Epidermal melanocyte (primary cell): Measurements from ENCODE around the gene OR7G1.
"Not testable (repeated sequence)": the region's sequence is repeated elsewhere in the genome, so short reads cannot be mapped to it uniquely, and the experiment has no call there.

Experiments
- DNase-seq: peaks from one replicate; pipeline ENCODE4 v3.0.0; 2011; ENCODE audit warnings: low spot score; ENCODE audit not compliant: insufficient read length

OR7G1 gene

DNA sequence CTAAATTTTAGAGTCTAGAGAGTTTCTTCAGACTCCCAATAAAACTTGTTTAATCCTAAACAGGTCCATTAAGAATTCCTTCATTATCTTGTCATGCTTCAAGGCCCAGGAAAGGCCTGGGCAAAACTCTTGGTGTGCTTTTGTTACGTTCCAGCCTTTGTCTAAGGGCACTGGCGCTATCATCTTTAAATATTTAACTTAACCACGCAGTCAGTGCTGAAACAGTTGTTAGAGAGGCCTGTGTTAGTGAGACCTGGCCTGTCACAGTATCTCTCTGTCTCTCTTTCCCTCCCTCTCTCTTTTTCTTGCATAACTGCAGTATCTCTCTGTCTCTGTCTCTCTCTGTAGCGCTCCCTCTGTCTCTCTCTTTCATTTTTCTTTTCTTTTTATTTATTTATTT is 36.9 kb downstream of the OR7G1 start:
- DNase-seq: no peak

GRCh38 chr19:9076901-9077300 is 38.7 kb downstream of the OR7G1 start:
- DNase-seq: no peak

DNA sequence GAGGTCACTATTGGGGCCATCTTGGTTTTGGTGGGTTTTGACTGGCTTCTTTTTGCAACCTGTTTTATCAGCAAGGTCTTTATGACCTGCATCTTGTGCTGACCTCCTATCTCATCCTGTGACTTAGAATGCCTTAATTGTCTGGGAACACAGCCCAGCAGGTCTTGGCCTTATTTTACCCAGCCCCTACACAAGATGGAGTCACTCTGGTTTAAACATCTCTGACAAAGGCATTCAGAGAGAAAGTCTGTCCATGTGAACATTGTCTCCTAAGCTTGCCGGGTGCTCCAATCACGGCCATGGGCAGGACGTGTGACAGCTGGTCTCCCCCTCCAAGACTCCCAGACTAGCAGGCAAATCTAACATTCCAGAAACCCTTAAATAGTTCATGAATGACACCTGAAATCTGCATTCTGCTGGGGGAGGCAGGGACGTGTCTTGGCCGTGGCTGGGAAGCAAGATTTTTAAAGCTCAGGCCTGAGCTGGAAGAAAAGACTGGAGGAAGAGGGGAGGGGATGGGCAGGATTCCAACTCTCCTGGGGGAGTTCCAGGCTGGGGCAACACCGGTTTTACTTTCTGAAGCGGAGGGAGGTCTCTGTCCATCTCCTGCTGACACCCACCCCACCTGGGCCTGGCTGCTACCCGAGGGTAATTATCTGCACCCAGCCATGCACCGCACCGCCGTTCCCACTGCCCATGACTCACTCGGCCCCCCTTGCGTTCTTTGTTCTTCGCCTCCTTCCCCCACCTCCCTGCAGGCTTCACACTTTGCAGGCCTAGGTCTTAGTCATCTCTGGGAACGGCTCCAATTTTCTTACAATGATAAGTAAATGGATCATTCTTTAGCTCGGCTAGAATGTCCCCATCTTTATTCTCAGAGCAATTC is 40.3 kb downstream of the OR7G1 start:
- peak; percentile 43 for DNase-seq

GRCh38 chr19:9073806-9074205 is 41.8 kb downstream of the OR7G1 start:
- no peak for DNase-seq

GRCh38 chr19:9071720-9072119 is 43.8 kb downstream of the OR7G1 start:
- not testable (repeated sequence) for DNase-seq

DNA sequence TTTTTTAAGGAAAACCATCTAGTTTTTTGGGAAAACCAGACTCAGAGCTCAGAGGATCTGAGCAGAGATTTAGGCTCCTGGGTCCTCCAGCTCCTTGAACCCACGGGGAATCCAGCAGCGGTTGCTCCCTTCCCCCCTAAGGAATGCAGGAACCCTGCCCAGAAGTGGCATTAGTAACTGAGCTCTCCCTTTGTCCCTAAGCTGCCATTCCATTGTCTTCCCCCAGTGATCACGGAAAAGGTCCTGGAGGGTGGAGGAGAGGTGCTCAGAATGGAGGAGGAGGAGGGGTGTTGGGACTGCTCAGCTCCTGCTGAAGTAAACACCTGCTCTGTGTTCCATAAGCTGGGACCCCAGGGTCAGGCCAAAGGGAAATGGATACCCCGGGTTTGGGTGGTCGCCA is 45.5 kb downstream of the OR7G1 start:
- DNase-seq: no peak

DNA sequence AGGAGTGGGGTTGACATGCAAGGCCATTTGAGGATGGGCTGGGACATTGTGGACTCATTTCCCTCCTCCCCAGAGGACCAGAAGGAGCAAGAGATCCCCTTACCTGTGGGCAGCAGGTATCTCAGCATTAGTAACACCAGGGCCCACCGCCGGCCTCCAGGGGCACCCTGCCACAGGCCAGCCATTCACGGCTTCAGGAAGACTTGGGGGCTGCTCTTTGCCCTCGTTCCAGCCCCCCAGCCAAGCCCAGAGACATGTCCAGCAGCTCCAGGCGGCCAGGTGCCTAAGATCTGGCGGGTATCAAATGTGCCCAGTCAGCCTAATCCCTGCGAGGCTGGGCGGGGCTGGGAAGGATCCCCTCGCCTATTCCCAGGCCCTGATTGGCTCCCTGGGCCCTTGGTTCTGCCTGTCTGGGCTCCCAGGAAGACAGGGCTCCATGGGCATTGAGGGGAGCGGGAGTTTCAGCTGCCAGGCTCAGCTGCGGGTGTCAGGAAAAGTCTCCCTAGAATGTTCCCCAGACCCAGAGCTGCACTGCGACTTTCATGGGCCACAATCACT is 50.0 kb downstream of the OR7G1 start:
- no peak for DNase-seq
